NCI-H2107 (cell line): Measurements from ENCODE around the gene ARL4D.
"Not testable (repeated sequence)": the region's sequence is repeated elsewhere in the genome, so short reads cannot be mapped to it uniquely, and the experiment has no call there.

Source experiments
- DNase-seq: peaks from one replicate; lab custom pipeline; 2025; lab: John Stamatoyannopoulos, UW

Gene ARL4D

DNA sequence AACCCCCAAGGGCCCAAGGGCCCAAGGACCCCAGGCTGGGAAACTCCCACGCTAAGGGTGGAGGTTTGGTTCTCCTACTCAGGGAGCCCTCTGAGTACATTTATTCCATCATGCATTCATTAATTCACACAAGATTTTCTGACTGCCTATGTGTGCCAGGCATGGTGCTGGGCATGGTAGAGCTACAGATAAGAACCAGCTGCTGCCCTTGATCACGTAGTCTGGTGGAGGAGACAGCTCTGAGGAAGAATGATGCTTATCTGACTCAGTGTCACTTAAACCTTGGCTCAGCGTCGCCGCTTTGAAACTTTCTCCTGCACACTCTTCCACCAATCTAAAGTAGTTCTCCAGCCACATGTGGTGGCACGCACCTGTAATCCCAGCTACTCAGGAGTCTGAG is 3.6 kb upstream of the ARL4D start:
- no peak for DNase-seq

DNA sequence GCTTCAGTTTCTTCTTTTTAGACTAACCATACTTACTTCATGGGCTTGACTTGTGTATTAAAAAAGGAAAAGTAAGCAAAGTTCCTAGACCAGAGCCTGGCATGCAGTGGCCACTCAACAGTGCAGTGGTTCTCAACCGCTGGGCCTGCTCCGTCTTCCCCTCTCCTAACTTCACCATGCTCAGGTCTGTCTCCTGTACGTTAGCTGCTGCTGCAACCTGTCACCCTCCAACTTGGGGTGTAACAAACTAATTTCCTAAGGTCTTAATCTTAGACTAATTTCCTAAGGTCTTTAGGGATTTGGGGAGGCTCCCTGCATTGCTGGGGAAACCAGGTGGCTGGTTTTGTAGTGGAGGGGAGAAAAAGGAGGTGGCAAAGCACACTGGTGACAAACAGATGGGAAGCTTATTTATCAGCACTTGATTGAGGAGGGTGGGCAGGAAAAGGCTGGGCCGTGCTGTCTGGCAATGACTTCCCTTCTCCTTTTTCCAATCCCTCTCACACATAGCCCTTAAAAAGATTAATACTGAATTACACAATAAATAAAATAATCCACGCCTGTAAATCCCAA is 2.2 kb upstream of the ARL4D start:
- no peak for DNase-seq

DNA sequence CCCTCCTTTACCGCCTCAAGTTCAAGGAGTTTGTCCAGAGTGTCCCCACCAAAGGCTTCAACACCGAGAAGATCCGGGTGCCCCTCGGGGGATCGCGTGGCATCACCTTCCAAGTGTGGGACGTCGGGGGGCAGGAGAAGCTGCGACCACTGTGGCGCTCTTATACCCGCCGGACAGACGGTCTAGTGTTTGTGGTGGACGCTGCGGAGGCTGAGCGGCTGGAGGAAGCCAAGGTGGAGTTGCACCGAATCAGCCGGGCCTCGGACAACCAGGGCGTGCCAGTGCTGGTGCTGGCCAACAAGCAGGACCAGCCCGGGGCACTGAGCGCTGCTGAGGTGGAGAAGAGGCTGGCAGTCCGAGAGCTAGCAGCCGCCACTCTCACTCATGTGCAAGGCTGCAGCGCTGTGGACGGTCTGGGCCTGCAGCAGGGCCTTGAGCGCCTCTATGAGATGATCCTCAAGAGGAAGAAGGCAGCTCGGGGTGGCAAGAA is 1.1 kb downstream of the ARL4D start:
- DNase-seq, result no peak

DNA sequence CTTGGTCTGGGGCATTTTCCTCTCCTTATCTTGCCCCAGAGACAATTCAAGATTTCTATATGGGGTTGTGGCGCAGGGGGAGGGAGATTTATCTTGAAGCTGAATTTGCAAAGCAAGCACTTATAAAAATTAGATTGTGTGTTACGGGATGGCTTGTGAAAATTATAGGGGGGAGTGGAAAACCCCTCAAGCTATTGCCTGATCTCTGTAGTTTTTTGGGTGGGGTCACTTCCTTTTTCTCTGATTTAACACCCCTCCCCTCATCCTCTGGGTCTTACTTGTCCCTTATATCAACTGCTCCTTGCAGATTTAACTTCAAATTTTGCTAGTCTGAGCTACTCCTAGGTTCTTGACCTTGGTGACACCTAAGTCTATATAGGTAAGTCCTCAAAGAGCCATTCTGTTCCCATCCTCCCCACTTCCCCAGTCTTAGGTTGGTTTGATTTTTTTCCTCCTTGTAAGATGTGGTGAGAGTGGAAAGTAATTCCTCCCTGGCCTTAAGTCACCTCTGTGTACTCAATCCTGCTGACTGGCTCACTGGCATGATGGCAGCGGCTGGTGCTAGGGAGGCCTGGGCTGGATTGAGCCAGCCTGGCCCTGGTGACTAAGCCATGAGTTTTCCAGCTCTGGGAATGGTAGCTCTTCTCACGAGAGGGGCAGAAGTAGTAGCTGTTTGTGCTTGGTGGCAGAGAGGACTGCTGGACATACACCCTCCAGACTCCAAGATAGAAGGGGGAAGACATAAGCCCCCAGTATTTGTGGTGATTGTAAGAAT is 2.3 kb downstream of the ARL4D start:
- no peak for DNase-seq

DNA sequence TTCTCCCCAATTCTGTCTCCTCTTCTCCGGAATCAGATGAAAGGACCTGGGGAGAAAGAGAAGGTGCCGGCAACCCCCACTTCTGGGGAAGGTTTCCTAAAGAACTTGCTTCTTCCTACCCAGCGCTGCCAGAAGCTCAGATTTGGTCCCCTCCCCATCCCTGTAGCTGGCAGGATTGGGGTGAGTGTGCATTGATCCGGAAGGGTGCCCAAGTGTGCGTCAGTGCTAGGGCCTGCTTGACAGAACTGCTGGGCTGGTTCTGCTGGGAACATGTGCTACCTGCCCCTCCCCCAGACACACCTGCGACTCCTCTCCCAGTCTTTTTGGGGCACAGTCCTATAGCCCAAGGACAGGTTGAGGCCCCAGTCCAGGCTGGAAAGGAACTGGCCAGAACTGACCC is 3.3 kb downstream of the ARL4D start:
- no peak for DNase-seq

DNA sequence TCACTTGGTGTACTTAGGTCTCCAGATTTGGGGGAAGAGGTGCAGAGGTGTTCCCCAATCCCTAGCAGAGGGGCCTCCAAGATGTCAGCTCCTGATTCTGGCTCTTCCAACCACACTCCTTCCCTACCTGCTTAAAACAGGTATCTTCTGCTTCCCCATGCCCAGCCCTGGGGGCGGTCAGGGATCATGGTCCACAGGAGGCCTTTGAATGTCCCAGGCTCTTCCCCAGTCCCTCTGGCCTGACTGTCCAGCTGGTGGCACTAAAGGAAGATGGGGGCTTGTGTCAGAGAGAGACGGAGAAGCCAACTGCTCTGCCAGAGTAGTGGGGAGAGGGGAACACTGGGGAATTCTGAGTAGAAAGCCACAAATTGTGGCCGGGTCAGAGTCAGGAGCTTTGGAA is 3.8 kb downstream of the ARL4D start:
- no peak for DNase-seq

DNA sequence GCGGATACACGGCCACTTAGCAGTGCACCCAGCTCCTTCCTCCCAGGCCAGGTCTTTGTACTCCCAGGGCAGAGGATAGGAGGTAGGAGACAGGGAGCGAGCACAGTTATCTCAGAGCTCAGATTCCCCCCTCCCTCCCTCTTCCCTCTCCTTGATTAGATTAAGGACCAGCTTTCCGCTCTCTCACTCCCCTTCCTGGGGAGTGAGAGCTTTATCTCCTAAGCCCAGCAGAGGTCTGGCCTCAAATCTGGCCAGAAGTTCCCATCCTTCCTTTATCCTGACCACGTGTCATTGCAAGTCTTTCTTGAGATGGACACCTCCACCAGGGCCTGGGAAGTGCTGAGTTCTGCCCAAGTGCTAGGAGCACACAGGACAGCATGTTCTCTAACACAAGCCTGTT is 5.1 kb downstream of the ARL4D start:
- no peak for DNase-seq

DNA sequence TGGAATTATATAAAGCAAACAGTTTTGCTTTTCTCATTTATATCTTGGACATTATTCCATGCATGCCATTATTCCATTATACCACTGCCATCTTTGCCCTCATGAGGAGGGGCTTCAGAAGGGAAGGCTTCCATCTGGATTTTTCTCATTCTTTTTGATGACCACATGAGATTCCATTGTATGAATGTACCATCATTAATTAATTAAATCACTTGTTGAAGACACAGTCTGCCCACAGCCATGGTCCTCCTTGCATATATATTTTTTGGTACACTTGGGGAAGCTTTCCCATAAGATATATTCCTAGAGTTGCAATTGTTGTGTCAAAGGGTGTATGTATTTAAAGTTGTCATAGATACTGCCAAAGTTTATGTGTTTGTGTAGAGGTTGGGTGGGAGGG is 7.1 kb downstream of the ARL4D start:
- DNase-seq, result no peak

DNA sequence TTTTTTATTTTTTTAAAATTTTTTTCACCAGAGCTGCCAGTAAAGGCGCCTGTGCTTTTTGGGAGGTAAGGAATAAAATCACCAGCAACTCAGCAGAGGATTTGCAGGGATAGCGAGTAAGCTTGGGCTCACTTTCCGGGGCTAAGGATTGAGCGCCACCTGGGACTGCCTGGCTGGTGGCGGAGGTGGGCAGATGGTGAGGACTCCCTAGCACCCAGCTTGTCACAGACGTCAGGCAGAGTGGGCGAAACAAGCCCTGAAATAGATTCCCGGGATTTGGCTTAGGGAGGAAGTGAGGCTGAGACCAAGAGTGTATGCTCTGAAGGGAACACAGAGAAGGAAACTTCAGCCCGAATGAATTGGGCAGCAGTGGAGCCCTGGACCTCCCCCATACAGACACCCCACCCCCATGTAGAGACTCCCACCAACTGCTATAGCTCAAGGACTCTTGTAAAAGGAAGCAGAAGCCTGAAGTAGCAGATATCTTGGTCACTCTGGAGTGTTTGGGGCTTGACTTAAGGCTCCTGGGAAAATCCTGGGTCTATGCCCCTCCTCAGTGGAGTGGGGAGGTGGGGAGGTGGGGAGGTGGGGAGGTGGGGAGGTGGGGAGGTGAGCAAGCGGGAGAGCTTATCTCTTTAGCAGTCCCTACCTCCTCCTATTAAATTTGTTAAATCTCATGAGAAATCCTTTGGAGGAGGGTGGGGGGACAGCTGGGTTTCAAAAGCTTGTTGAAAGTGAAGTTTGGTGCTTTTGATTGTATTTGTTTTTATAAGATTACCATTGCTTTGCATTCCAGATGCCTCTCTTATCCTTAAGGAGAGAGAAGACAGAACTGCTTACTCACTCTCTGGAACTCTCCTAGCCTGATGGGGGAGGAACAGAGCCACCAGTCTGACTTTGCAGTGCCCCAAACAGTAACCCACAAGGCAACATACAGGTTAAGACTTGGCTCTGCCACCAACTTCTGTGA is 8.2 kb downstream of the ARL4D start:
- no peak for DNase-seq

DNA sequence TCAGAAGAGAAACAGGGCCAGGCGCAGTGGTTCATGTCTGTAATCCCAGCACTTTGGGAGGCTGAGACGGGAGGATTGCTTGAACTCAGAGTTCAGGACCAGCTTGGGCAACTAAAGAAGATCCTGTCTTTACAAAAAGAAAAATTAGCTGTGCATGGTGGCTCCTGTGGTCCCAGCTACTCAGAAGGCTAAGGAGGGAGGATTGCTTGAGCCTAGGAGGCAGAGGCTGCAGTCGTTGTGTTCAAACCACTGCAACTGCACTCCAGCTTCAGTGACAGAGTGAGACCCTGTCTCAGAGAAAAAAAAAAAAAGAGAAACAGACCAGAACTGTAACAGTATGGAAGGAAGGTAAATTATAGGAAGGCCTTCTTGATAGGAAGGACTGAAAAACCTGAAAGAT is 10.3 kb downstream of the ARL4D start:
- DNase-seq, result no peak

DNA sequence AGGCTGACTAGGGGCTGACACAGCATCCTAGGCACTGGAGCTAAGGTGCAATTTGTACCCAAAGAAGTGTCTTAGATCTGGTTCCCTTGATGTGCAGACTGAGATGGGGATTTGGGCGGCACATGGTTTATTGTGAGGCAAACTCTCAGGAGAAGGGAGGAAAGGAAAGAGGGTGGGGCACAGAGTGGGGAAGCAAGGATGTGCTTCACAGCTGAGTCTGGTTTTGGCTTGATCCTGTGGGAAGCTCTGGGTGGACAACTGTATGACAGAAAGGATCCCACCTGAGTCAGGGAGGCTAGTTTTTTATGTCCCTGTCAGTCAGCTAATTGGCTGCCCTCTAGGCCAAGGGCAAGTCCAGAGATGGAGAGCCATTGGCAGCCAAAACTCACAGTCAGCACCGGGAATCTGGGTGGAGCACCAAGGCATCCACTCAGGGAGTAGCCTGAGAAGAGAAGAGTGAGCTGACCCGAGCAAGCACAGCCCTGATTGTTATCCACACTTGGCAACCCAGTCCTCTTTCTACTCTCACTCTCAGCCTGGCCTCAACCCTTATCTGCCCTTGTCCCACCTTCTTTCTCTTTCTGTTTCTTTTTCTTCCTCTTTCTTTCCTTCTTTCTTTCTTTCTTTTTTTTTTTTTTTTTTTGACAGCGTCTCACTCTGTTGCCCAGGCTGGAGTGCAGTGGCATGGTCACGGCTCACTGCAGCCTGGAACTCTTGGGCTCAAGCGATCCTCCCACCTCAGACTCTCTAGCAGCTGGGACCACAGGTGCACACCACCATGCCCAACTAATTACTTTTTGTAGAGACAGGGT is 12.0 kb downstream of the ARL4D start:
- DNase-seq, result no peak

DNA sequence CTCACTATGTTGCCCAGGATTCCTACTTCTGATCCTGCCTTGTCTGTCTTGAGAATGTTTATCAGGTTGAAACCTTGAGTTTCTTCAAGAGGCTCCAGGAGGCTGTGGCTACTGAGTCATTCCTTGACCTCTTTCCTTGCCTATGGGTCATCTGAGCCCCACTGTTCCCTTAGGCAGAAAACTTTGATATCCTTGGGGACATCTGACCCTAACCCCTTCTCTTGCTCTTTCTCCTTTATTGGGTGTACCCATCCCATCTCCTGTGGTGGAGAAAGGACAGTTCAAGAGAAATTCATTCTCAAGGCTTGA is 12.5 kb downstream of the ARL4D start:
- no peak for DNase-seq

DNA sequence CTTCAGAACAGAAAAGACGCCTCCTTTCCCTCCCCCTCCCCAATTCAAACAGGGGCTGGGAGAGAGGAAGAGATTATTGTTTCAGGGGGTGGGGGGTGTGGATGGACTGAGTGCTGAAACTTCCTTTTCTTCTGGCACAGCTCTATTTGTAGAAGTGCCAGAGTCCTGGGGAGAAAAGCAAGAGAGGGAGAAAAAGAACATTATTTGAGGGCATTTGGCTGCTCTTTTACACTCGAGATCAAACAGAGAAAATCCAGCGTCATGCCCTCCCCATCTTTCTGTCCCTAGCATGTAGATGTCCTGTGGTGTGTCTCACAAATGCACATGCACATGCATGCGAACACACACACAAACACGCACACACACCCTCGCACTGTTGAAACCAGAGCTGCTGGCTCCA is 13.0 kb downstream of the ARL4D start:
- no peak for DNase-seq

DNA sequence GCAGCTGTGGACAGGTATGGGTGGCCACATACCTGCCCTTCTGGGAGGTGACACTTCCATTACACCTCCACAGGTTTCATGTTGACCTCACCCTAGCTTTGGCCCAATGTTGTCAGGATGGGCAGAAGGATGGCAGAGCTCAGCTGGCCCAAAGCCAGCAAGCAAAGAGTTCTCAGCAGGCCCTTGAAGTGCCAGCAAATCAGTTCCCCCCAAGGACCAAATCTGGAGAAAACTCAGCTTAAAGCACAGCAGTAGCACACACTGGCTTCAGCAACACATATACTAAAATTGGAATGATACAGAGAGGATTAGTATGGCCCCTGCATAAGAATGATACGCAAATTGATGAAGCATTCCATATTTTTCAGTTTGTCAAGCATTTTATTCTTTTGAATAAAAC is 13.4 kb downstream of the ARL4D start:
- no peak for DNase-seq

DNA sequence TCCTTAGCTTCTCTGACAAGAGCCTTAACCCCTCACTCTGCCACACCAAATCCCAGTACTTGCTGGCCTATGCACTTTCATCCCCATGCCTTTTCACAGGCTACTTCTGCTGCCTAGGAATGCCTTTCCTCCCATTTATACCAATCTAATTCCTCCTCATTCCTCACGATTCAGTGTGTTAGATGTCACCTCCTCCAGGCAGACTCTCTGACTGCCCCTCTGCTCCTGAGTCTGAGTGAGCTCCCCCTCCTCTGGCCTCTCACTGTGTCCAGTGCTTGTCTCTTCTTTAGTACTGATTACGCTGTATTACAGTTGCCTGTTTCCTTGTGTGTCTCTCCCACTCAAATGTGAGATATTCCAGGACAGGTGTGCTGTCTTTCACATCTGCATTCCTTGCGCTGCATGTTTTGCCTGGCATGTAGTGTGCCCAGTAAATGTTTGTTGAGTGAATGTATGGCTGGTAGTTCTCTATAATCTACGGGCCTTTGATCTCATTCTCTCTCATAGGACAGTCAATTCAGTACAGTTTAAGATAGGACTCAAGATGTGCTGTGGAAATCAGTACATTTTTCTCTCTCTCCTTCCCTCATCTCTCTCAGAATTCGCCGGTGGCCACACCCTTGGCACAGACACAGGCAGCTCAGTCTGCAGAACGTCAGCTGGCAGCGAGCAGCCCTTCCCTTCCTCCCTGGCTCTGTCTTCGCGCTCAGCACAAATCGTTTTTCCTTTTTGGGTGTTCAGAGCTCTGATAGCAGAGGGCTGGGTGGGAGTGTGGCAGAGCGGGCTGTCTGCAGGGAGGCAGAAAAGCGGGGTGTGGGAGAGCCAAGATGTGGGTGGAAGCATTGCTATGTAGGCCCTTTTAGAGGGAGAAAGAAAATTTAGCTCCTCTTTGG is 18.5 kb downstream of the ARL4D start:
- no peak for DNase-seq

DNA sequence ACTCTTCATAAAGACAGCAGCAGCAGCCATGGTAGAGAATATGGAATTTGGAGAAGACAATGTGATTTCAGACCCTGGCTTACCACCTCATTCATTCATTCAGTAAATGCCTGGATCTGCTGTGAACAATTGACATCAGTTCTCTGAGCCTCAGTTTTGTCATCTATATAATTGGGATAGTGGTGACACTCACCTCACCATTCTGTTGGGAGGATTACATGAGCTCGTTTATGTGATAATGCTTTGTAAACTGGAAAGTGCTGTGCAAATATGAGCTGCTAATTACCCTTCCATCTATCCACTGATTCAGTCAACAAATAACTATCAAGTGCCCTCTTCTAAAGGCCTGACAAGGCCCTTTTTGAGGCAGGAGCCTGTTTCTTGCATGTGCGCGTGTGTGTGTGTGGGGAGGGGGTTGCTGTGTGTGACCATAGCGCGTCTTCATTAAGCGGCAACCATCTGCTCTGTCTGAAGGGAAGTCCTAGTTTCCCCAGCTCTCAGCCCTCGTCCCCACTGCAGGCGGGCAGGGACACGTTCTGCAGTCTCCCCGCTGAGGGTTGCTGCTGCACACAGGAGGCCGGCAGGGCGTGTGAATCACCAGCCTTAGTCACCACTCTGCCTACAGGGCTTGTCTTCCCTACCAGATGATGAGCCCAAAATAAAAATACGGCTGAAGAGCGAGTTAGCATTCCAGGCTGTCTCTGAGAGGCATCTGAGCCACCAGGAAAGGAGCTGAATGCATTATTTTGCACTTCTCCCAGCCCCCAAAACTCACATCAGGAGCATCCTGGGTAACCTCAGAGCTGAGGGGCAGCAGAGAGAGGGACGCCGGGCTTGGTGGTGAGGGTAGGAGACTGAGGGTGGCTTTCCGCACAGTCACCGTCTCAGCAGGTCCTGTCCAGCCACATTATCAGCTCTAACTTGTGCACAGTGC is 19.9 kb downstream of the ARL4D start:
- no peak for DNase-seq

DNA sequence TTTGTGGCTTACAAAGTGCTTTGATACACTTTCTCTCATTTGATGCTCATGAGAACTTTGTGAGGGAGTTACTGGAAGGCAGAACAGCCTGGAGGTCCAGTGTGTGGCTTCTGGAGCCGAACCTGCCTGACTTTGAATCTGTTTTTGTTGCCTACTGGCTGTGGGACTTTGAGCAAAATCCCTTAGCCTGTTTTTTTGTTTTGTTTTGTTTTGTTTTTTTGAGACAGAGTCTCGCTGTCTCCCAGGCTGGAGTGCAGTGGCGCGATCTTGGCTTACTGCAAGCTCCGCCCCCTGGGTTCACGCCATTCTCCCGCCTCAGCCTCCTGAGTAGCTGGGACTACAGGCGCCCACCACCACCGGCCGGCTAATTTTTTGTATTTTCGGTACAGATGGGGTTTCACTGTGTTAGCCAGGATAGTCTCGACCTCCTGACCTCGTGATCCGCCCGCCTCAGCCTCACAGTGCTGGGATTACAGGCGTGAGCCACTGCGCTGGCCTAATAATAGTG is 20.6 kb downstream of the ARL4D start:
- DNase-seq, result not testable (repeated sequence)

DNA sequence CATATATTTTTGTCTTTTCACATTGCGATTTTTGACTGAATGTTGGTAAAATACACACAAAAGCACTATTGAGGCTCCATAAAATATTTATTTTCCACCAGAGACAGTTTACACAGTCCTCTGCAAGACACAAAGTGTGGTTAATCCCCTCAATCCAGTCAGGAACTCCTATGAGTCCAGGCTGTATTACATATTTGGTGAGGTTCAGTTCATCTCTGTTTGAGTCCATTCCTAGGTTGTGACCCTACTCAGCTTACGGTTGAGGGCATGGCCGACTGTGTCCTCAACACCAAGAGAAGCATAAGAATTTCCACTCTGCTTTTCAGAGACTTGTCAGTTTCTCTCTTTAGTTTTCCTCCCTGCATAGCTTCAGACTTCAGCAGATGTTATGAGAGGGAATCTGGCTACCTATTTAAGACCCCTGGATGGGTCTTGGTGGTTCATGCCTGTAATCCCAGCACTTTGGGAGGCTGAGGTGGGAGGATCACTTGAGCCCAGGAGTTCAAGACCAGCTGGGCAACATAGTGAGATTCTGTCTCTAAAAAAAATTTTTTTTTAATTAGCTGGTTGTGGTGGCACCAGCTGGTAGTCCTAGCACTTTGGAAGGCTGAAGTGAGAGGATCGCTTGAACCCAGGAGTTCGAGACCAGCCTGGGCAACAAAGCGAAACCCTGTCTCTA is 25.1 kb downstream of the ARL4D start:
- no peak for DNase-seq
